Pancreas (tissue), 10 donors: Measurements from ENCODE around the gene ULK4. TPM values are rescaled to one million over a fixed set of nuclear protein-coding genes. Genes with fewer than 3 reads are reported as not detected.

Source experiments
- ATAC-seq, 4 donors: fragments of 200-7000 bp; cut with Tn5 transposase; one replicate each; pipeline versions ENCODE4 v1.8.0 to v1.9.1; 2020; ENCODE audit warnings: mild to moderate bottlenecking in 4 of 4, moderate library complexity in 4 of 4
- DNase-seq, 6 donors: peaks; one replicate each; pipeline ENCODE4 v3.0.0-alpha.2; 2020
- FAIRE-seq: peaks from 2 replicates; lab custom pipeline; 2012; peaks lifted over from hg19 to GRCh38; lab: Jason Lieb, UNC
- H3K27ac ChIP-seq, 4 donors: fragments of 200-600 bp; sonication (generic); 1 replicate in 3 of 4; 2 replicates in 1 of 4; pipeline versions ENCODE4 v1.5.0 to v1.8.0; 2020
- H3K27me3 ChIP-seq, 4 donors: fragments of 200-600 bp; one replicate each; pipeline ENCODE4 v1.8.0; 2021
- H3K36me3 ChIP-seq, 3 donors: fragments of 200-600 bp; sonication (generic) in 1 of 3; one replicate each; pipeline versions ENCODE4 v1.5.0 to v1.8.0; 2020 to 2021
- H3K4me1 ChIP-seq, 3 donors: fragments of 200-600 bp; one replicate each; pipeline ENCODE4 v1.8.0; 2021
- H3K4me3 ChIP-seq, 4 donors: fragments of 200-600 bp; sonication (generic) in 2 of 4; one replicate each; pipeline versions ENCODE4 v1.5.0 to v1.8.0; 2020 to 2021
- H3K9me3 ChIP-seq, 4 donors: fragments of 200-600 bp; one replicate each; pipeline ENCODE4 v1.8.0; 2021
- WGBS, 2 donors: extraction: QIAGEN DNeasy Blood & Tissue Kit; methylation state at CpG; one replicate each; pipeline ENCODE4 v1.1.7; 2013; 5-methylcytosine and 5-hydroxymethylcytosine counted together
- intact Hi-C, 3 donors: fragments of 100-400 bp; cut with DNase I; formaldehyde crosslinking; loops; one replicate each; pipeline versions ENCODE4 v1.11.1 to v1.14.2; 2022
- polyA plus RNA-seq, 2 donors: library from polyadenylated mRNA; stranded (reverse); fragments of 200-250 nt; gene quantifications; one replicate each; pipeline ENCODE4 v1.2.3, GENCODE V29; 2013
- total RNA-seq, 6 donors: library from RNA; stranded (reverse); fragmentation: NEBNext Ultra II Directional in 4 of 6; extraction: Animal tissue kit (Norgen Biotek cat#: 25700) in 4 of 6; gene quantifications; one replicate each; pipeline versions ENCODE4 v1.2.1 to v1.2.4, GENCODE V29; 2021 to 2023
- TF ChIP-seq, protein P1 (sequence below), 4 donors: fragments of 200-600 bp; sonication (generic) in 3 of 4; IDR thresholded peaks; one replicate each; pipeline versions ENCODE4 v1.5.0 to v1.8.0; 2021; ENCODE audit warnings: antibody characterized with exemption in 4 of 4
- donor health status: healthy with polysubstance abuse.
- donor health status: DM: no; HTN: no; CAD: no; lungs with moderate emphysema.
- donor health status: DM: no; HTN: no; CAD: no.
- donor health status: control.
- donor health status: control.
- donor health status: Bipolar disorder and iron deficiency.
- donor health status: DM: yes; HTN: yes; CAD: no.
- donor health status: DM: no; HTN: no; CAD: no.
- donor health status: DM: no; HTN: no; CAD: no.
- donor health status: DM: yes; HTN: yes; CAD: no.

The ULK4 gene
- total and polyA plus RNA-seq, 8 donors: 2.3 to 8.6 (median 4.2) TPM

GRCh38 chr3:41324156-41324475, 637.8 kb downstream of the ULK4 start:
- H3K4me1 ChIP-seq: no peaks in the 10 kb centered on the region
- H3K4me3 ChIP-seq: no peak overlapping the region
- H3K27ac ChIP-seq: no peak overlapping the region
- no peak for ATAC-seq
- H3K36me3 ChIP-seq: no peaks in the 10 kb centered on the region
- TF ChIP-seq, protein P1, sequence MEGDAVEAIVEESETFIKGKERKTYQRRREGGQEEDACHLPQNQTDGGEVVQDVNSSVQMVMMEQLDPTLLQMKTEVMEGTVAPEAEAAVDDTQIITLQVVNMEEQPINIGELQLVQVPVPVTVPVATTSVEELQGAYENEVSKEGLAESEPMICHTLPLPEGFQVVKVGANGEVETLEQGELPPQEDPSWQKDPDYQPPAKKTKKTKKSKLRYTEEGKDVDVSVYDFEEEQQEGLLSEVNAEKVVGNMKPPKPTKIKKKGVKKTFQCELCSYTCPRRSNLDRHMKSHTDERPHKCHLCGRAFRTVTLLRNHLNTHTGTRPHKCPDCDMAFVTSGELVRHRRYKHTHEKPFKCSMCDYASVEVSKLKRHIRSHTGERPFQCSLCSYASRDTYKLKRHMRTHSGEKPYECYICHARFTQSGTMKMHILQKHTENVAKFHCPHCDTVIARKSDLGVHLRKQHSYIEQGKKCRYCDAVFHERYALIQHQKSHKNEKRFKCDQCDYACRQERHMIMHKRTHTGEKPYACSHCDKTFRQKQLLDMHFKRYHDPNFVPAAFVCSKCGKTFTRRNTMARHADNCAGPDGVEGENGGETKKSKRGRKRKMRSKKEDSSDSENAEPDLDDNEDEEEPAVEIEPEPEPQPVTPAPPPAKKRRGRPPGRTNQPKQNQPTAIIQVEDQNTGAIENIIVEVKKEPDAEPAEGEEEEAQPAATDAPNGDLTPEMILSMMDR (IDR thresholded peaks at IDR 0.05): no peak
- no peak for FAIRE-seq
- no peaks in the 10 kb centered on the region for H3K9me3 ChIP-seq
- H3K27me3 ChIP-seq: no peaks in the 10 kb centered on the region
- DNase-seq: no peak
- intact Hi-C loops: no loop called here

- Histone ChIP-seq H3K4me3 (no peak overlapping the region), H3K4me1 (no peaks in the 10 kb centered on the region), H3K9me3 (no peaks in the 10 kb centered on the region), H3K27ac (no peak overlapping the region), H3K36me3 (no peaks in the 10 kb centered on the region), H3K27me3 (no peaks in the 10 kb centered on the region)
- WGBS, 2 donors: 64 to 67% methylated on average over 3 of the region's 3 CpGs
- ATAC-seq (no peak), DNase-seq (no peak), FAIRE-seq (no peak)
- intact Hi-C loops: no loop called here
- TF ChIP-seq, protein P1 (IDR thresholded peaks at IDR 0.05): no peak
Observed at GRCh38 chr3:41323467-41324155, 638.3 kb downstream of the ULK4 start.

GRCh38 chr3:41321642-41321980, 640.3 kb downstream of the ULK4 start:
- ATAC-seq: no peak
- Histone ChIP-seq H3K27me3 (no peaks in the 10 kb centered on the region), H3K9me3 (no peaks in the 10 kb centered on the region), H3K27ac (no peak overlapping the region), H3K4me1 (no peaks in the 10 kb centered on the region), H3K36me3 (no peaks in the 10 kb centered on the region), H3K4me3 (no peak overlapping the region)
- no peak for FAIRE-seq
- DNase-seq: no peak
- intact Hi-C loops: no loop called here
- TF ChIP-seq, protein P1 (IDR thresholded peaks at IDR 0.05): no peak
- WGBS, 2 donors: 94 to 98% methylated on average over 5 of the region's 5 CpGs

GRCh38 chr3:41320953-41321641, 640.8 kb downstream of the ULK4 start:
- no peaks in the 10 kb centered on the region for H3K9me3 ChIP-seq
- H3K4me3 ChIP-seq: no peak overlapping the region
- no peaks in the 10 kb centered on the region for H3K4me1 ChIP-seq
- no peaks in the 10 kb centered on the region for H3K36me3 ChIP-seq
- 75 to 80% methylated on average over 8 of the region's 8 CpGs for WGBS, 2 donors
- intact Hi-C loops: no loop called here
- TF ChIP-seq, protein P1 (IDR thresholded peaks at IDR 0.05): no peak
- DNase-seq: no peak
- no peak for FAIRE-seq
- ATAC-seq: no peak
- no peaks in the 10 kb centered on the region for H3K27me3 ChIP-seq
- H3K27ac ChIP-seq: no peak overlapping the region

- no peaks in the 10 kb centered on the region for H3K9me3 ChIP-seq
- no peaks in the 10 kb centered on the region for H3K4me1 ChIP-seq
- no peak overlapping the region for H3K4me3 ChIP-seq
- intact Hi-C loops: no loop called here
- DNase-seq (no peak), FAIRE-seq (no peak), ATAC-seq (no peak)
- TF ChIP-seq, protein P1 (IDR thresholded peaks at IDR 0.05): no peak
- no peaks in the 10 kb centered on the region for H3K27me3 ChIP-seq
- no peaks in the 10 kb centered on the region for H3K36me3 ChIP-seq
- no peak overlapping the region for H3K27ac ChIP-seq
- WGBS, 2 donors: 62 to 64% methylated on average over 2 of the region's 2 CpGs
Observed at GRCh38 chr3:41318520-41318919, 643.4 kb downstream of the ULK4 start.
